ENCODE results near the gene DNAJC5.

The DNAJC5 gene

GRCh38 chr20:63963348-63963741 lies 68.4 kb downstream of the DNAJC5 start:
- Histone ChIP-seq H3K9me3 (peaks cover 36% of the 10 kb centered on the region), H4K20me1 (peaks cover 12% of the 10 kb centered on the region), H3K4me1 (peaks cover 15% of the 10 kb centered on the region), H3K27me3 (no peaks in the 10 kb centered on the region), H3K9ac (no peak overlapping the region), H3K27ac (no peak overlapping the region), H3K36me3 (peaks cover 89% of the 10 kb centered on the region), H3K4me3 (no peak overlapping the region), H3K4me2 (no peak overlapping the region)
- TF ChIP-seq Cebpa-rat (IDR thresholded peaks at IDR 0.05), result no peak

DNA sequence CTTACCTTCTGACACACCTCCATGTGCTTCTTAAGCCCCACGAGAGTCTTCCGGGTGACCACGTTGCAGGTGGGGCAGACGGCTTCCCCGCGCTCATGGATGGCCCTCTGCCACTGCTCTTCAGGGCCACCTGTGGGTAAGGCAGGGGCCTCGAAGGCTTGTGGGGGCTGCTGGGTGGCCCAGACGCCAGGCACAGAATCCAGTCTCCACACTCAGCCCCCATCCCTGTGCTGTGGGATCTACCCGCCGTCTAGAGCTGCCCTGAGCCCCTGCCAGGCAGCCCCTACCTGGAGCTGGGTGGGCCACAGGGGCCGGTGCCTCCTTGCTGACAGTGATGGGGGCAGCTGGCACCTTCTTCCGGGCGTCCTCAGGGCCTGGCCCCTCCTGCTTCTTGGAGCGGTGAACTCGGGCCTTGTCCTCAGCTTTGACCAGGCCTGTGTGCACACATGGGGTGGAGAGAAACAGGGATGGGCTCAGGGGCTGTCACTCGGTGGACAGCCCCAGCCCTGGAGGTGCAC lies 68.9 kb downstream of the DNAJC5 start:
- no peak for TF ChIP-seq Cebpa-rat (IDR thresholded peaks at IDR 0.05)
- Histone ChIP-seq H3K4me1 (peaks cover 15% of the 10 kb centered on the region), H3K4me3 (no peak overlapping the region), H3K9me3 (peaks cover 36% of the 10 kb centered on the region), H3K9ac (no peak overlapping the region), H3K4me2 (no peak overlapping the region), H4K20me1 (peaks cover 9% of the 10 kb centered on the region), H3K36me3 (peaks cover 86% of the 10 kb centered on the region), H3K27ac (no peak overlapping the region), H3K27me3 (no peaks in the 10 kb centered on the region)

DNA sequence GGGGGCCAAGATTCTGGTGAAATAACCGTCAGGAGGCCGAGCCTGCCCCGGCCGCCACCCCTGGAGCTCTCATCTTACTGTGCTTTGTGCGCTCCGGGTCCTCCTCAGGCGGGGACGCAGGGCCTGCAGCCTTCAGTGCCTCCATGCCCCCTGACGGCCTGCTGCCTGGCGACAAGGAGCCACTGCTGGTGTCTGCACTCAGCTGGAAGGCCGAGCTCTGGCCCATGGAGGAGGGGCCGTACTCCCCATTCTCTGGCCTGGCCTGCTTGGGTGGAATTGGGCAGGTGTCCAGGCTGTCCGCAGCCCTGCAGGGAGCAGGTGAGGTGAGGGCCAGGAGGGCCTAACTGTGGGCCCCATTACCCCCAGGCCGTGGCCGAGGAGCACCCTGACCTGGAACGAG lies 69.5 kb downstream of the DNAJC5 start:
- Histone ChIP-seq H3K4me2 (no peak overlapping the region), H3K9ac (no peak overlapping the region), H3K4me1 (peaks cover 15% of the 10 kb centered on the region), H3K4me3 (no peak overlapping the region), H3K27me3 (no peaks in the 10 kb centered on the region), H3K27ac (no peak overlapping the region), H3K9me3 (peaks cover 36% of the 10 kb centered on the region), H3K36me3 (peaks cover 80% of the 10 kb centered on the region), H4K20me1 (peaks cover 3% of the 10 kb centered on the region; the same call in 1 of the 2 replicates)
- no peak for TF ChIP-seq Cebpa-rat (IDR thresholded peaks at IDR 0.05)

DNA sequence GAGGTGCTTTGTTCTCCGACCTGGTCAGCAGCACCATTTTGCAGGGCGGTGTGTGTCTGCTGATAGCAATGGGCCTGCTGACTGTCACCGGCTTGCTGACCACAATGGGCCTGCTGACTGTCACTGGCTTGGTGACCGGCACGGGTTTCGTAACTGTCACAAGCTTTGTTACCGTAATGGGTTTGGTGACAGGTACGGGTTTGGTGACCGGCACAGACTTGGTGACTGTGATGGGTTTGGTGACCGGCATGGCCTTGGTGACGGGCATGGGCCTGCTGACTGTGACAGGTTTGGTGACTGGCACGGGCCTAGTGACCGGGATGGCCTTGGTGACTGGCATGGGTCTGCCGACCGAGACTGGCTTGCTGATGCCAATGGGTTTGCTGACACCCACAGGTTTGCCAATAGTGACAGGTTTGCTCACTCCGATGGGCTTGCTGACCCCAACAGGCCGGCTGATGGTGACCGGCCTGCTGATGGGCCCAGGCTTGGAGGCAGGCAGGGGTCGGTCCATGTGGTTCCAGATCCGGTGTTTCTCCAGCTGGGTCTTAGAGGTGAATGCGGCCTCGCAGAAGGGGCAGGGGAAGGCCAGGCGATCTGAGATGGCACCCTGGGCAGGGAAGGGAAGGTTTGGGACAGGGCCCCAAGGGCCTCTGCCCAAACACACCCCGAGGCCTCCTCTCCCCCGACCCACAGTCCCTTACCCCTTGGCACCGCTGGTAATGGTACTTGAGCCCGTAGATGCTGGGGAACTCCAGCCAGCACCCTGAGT lies 71.4 kb downstream of the DNAJC5 start:
- H3K27me3 ChIP-seq, result no peaks in the 10 kb centered on the region
- H3K4me3 ChIP-seq, result no peak overlapping the region
- H4K20me1 ChIP-seq, result no peaks in the 10 kb centered on the region
- TF ChIP-seq Cebpa-rat (IDR thresholded peaks at IDR 0.05), result no peak
- H3K36me3 ChIP-seq, result peaks cover 60% of the 10 kb centered on the region
- no peak overlapping the region for H3K4me2 ChIP-seq
- H3K27ac ChIP-seq, result no peak overlapping the region
- H3K9ac ChIP-seq, result no peak overlapping the region
- peaks cover 36% of the 10 kb centered on the region for H3K9me3 ChIP-seq
- H3K4me1 ChIP-seq, result peaks cover 22% of the 10 kb centered on the region

DNA sequence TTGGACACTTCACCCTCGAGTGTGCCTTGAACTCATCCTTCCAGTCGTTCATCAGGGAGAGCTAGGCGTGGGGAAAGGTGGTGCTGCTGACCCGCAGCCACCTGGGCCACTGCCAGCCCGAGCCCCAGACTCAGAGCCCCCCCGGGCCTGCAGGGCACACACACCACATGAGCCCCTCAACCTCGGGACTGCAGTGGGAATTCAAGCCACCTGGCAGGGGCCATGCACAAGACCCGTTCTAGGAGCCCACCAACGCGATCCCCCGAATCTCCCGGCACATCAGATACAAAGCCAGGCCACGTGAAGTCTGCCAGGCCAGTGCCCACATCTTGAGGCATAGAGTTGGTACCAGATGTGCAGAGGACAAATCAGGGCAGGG lies 72.0 kb downstream of the DNAJC5 start:
- Histone ChIP-seq H3K9me3 (peaks cover 36% of the 10 kb centered on the region), H3K36me3 (peaks cover 55% of the 10 kb centered on the region)
- TF ChIP-seq Cebpa-rat (IDR thresholded peaks at IDR 0.05), result no peak

GRCh38 chr20:63967330-63968135 lies 72.6 kb downstream of the DNAJC5 start:
- Histone ChIP-seq H3K9ac (no peak overlapping the region), H3K4me2 (no peak overlapping the region), H3K9me3 (peaks cover 36% of the 10 kb centered on the region), H3K27ac (no peak overlapping the region), H3K27me3 (no peaks in the 10 kb centered on the region), H4K20me1 (no peaks in the 10 kb centered on the region), H3K36me3 (peaks cover 49% of the 10 kb centered on the region), H3K4me1 (peaks cover 29% of the 10 kb centered on the region), H3K4me3 (peak overlapping the region; percentile 5; the same call in 1 of the 2 replicates)
- TF ChIP-seq Cebpa-rat (IDR thresholded peaks at IDR 0.05), result no peak

More for the DNA sequence above, 72.0 kb downstream of the DNAJC5 start:
- Histone ChIP-seq H3K4me3 (0 out of 2 replicates have a peak overlapping the region, but pooled peaks have one; percentile 5), H3K4me2 (no peak overlapping the region), H4K20me1 (no peaks in the 10 kb centered on the region), H3K9ac (no peak overlapping the region), H3K4me1 (peaks cover 24% of the 10 kb centered on the region), H3K27ac (no peak overlapping the region), H3K27me3 (no peaks in the 10 kb centered on the region)

- H4K20me1 ChIP-seq, result no peaks in the 10 kb centered on the region
- H3K27me3 ChIP-seq, result no peaks in the 10 kb centered on the region
- peak overlapping the region; percentile 97 for H3K9ac ChIP-seq
- TF ChIP-seq Cebpa-rat (IDR thresholded peaks at IDR 0.05), result no peak
- peak overlapping the region; percentile 96 for H3K27ac ChIP-seq
- peak overlapping the region; percentile 95 for H3K4me2 ChIP-seq
- H3K36me3 ChIP-seq, result peaks cover 41% of the 10 kb centered on the region
- peak overlapping the region; percentile 88 for H3K4me3 ChIP-seq
- H3K9me3 ChIP-seq, result peaks cover 36% of the 10 kb centered on the region
- H3K4me1 ChIP-seq, result peaks cover 30% of the 10 kb centered on the region
Measured at GRCh38 chr20:63968136-63968927, 73.4 kb downstream of the DNAJC5 start.

DNA sequence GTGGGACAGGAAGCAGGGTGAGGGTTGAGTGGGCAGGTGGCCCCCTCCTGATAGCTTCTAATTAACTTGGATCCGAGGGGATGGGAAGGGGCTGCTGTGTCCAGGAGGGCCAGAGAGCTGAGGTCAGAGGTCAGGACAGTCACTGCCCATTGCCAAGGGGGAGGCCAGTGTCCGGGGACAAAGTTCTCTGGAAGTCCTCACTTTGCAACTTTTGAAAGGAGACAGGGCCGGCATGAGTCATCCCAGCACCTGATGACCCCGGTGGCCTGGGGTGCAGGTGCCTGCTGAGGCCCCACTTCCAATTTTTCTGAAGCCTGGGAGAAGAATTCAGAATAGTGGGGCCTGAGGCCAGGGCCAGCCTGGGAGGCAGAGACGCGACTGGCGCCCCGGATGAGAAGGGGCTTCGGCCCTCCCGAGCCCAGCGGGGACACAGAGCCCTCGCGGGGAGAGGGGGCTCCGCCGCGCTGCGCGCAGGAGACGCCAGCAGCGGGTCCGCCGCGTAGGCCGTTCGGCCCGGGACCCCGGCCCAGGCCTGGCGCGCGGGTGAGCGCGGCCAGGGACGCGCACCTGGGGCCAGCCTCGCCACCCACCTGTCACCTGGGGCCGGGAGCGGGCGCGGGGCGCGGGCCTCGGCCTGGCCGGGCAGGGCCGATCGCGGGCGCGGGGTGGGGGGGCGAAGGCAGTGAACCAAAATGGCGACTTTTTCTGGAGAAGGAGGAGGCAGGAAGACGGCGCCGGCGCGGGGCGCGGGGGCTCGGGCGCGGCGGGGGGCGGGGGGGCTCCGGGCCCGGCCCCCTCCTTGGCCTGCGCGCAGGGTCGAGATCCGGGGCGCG lies 74.2 kb downstream of the DNAJC5 start:
- peak overlapping the region; percentile 95 for H3K4me2 ChIP-seq
- peak overlapping the region; percentile 96 for H3K27ac ChIP-seq
- H3K4me3 ChIP-seq, result peak overlapping the region; percentile 88
- peak overlapping the region; percentile 97 for H3K9ac ChIP-seq
- peaks cover 33% of the 10 kb centered on the region for H3K36me3 ChIP-seq
- H3K27me3 ChIP-seq, result no peaks in the 10 kb centered on the region
- TF ChIP-seq Cebpa-rat (IDR thresholded peaks at IDR 0.05), result no peak
- peaks cover 32% of the 10 kb centered on the region for H3K9me3 ChIP-seq
- peaks cover 35% of the 10 kb centered on the region for H3K4me1 ChIP-seq
- no peaks in the 10 kb centered on the region for H4K20me1 ChIP-seq
